ENCODE measurements around the gene ANGPT4. TPM values are rescaled to one million over a fixed set of nuclear protein-coding genes. Genes with fewer than 3 reads are reported as not detected.

The ANGPT4 gene
- total and polyA plus RNA-seq, 10 of the 15 experiments (the other 5 are each of a cell fraction or from before 2014, with no cell fraction given): 0.01 to 0.16 TPM; not detected in 8

GRCh38 chr20:875115-875514 is 41.0 kb downstream of the ANGPT4 start:
- WGBS (ENCODE audit: insufficient coverage, insufficient replicate concordance, low lambda C conversion rate, missing lambda C conversion rate): 41% methylated on average over 4 of the region's 4 CpGs
- no peaks in the 10 kb centered on the region for H4K20me1 ChIP-seq (ENCODE audit: control insufficient read depth, insufficient read depth)
- no TSS peak for BruUV-seq (replicated peaks)
- H3K9me3 ChIP-seq (replicated peaks; ENCODE audit: control insufficient read depth, insufficient read depth, low read length): no peaks in the 10 kb centered on the region
- ATAC-seq (no peak), FAIRE-seq (no peak), DNase-seq (ENCODE audit: low read depth, low spot score) (no peak)
- no peaks in the 10 kb centered on the region for H3K79me2 ChIP-seq (ENCODE audit: control insufficient read depth, insufficient read depth, low read length)
- no peak overlapping the region for H2AFZ ChIP-seq (ENCODE audit: control insufficient read depth, low read depth, low read length)
- no peak overlapping the region for H3K4me2 ChIP-seq (ENCODE audit: control insufficient read depth, insufficient read depth)
- no peak overlapping the region for H3K27ac ChIP-seq (ENCODE audit: control insufficient read depth, insufficient read depth)
- TF ChIP-seq MLLT1 (IDR thresholded peaks at IDR 0.05): no peak
- TF ChIP-seq NR2C2 (IDR thresholded peaks at IDR 0.05; ENCODE audit: borderline replicate concordance, control insufficient read depth, insufficient read length, low read depth): no peak
- H3K4me3 ChIP-seq: no peak overlapping the region
- in situ Hi-C loops (cut with MboI) (no loop called here), intact Hi-C loops (cut with micrococcal nuclease; ENCODE audit: unreplicated experiment) (no loop called here)
- no peak overlapping the region for H3K9ac ChIP-seq (ENCODE audit: control insufficient read depth, insufficient read depth, low read length)
- ChIA-PET CTCF (no interaction called here), POLR2A (no interaction called here), RAD21 (ENCODE audit: unreplicated experiment) (no interaction called here), SMC1A (ENCODE audit: uncharacterized antibody, unreplicated experiment) (interaction anchor here (1.0 kb wide), 1 partner anchor 42 kb away, joined by 4 read pairs; the partner anchor contains the start of gene FAM110A)
- H3K4me1 ChIP-seq (ENCODE audit: control insufficient read depth, insufficient read depth, low read length): 0 out of 2 replicates have a peak, but pooled peaks cover 4% of the 10 kb centered on the region
- H3K36me3 ChIP-seq (ENCODE audit: control insufficient read depth in 2 of 2, insufficient read depth in 2 of 2, low read length in 1 of 2): no peaks in the 10 kb centered on the region
- no peaks in the 10 kb centered on the region for H3K27me3 ChIP-seq (replicated peaks in 1 of 2; ENCODE audit: control insufficient read depth in 2 of 2, insufficient read depth in 2 of 2, low read length in 1 of 2)

- Histone ChIP-seq H4K20me1 (ENCODE audit: control insufficient read depth, insufficient read depth) (no peaks in the 10 kb centered on the region), H3K4me3 (no peak overlapping the region), H3K36me3 (ENCODE audit: control insufficient read depth in 2 of 2, insufficient read depth in 2 of 2, low read length in 1 of 2) (no peaks in the 10 kb centered on the region), H3K9me3 (replicated peaks; ENCODE audit: control insufficient read depth, insufficient read depth, low read length) (no peaks in the 10 kb centered on the region), H3K79me2 (ENCODE audit: control insufficient read depth, insufficient read depth, low read length) (no peaks in the 10 kb centered on the region), H3K27ac (ENCODE audit: control insufficient read depth, insufficient read depth) (no peak overlapping the region), H2AFZ (ENCODE audit: control insufficient read depth, low read depth, low read length) (no peak overlapping the region), H3K9ac (ENCODE audit: control insufficient read depth, insufficient read depth, low read length) (no peak overlapping the region), H3K4me1 (ENCODE audit: control insufficient read depth, insufficient read depth, low read length) (0 out of 2 replicates have a peak, but pooled peaks cover 4% of the 10 kb centered on the region), H3K4me2 (ENCODE audit: control insufficient read depth, insufficient read depth) (no peak overlapping the region), H3K27me3 (replicated peaks in 1 of 2; ENCODE audit: control insufficient read depth in 2 of 2, insufficient read depth in 2 of 2, low read length in 1 of 2) (peaks cover 0 to 1% of the 10 kb centered on the region in 2 experiments; a peak in 1 of 4 replicates)
- BruUV-seq (replicated peaks): no TSS peak
- WGBS (ENCODE audit: insufficient coverage, insufficient replicate concordance, low lambda C conversion rate, missing lambda C conversion rate): 27% methylated on average over 10 of the region's 10 CpGs
- RAD21 ChIA-PET (ENCODE audit: unreplicated experiment): no interaction called here
- ATAC-seq (peak; percentile 87), FAIRE-seq (no peak), DNase-seq (ENCODE audit: low read depth, low spot score) (no peak)
- POLR2A ChIA-PET: no interaction called here
- TF ChIP-seq, protein P1, sequence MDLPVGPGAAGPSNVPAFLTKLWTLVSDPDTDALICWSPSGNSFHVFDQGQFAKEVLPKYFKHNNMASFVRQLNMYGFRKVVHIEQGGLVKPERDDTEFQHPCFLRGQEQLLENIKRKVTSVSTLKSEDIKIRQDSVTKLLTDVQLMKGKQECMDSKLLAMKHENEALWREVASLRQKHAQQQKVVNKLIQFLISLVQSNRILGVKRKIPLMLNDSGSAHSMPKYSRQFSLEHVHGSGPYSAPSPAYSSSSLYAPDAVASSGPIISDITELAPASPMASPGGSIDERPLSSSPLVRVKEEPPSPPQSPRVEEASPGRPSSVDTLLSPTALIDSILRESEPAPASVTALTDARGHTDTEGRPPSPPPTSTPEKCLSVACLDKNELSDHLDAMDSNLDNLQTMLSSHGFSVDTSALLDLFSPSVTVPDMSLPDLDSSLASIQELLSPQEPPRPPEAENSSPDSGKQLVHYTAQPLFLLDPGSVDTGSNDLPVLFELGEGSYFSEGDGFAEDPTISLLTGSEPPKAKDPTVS (IDR thresholded peaks at IDR 0.05; ENCODE audit: low read depth, low read length): no peak
- TF ChIP-seq CHD4 (IDR thresholded peaks at IDR 0.05) (no peak), WRNIP1 (IDR thresholded peaks at IDR 0.05; ENCODE audit: borderline replicate concordance, low read depth, low read length) (no peak), EED (IDR thresholded peaks at IDR 0.05; ENCODE audit: low read depth) (0 out of 2 replicates have a peak, but pooled peaks have one; percentile 48), ZZZ3 (IDR thresholded peaks at IDR 0.05; ENCODE audit: control insufficient read depth, insufficient read length, low read depth) (no peak), ZNF622 (IDR thresholded peaks at IDR 0.05) (no peak), SMARCA5 (IDR thresholded peaks at IDR 0.05) (peak; percentile 75), PBX3 (IDR thresholded peaks at IDR 0.05; ENCODE audit: insufficient replicate concordance, low read depth, low read length) (no peak), SIN3A (IDR thresholded peaks at IDR 0.05; ENCODE audit: low read depth, low read length) (no peak), TCF12 (IDR thresholded peaks at IDR 0.05; ENCODE audit: low read depth, low read length) (0 out of 2 replicates have a peak, but pooled peaks have one; percentile 12), HDAC6 (IDR thresholded peaks at IDR 0.05; ENCODE audit: unreplicated experiment) (no peak)
- CTCF ChIA-PET: interaction anchor here (0.9 to 1.0 kb wide), 2 partner anchors 40 to 82 kb away, joined by 3 to 4 read pairs; partner anchors contain the start of gene FAM110A
- intact Hi-C loops (cut with micrococcal nuclease; ENCODE audit: unreplicated experiment) (no loop called here), in situ Hi-C loops (cut with MboI) (no loop called here)
- SMC1A ChIA-PET (ENCODE audit: uncharacterized antibody, unreplicated experiment): interaction anchor here (1.0 kb wide), 1 partner anchor 41 kb away, joined by 4 read pairs; the partner anchor contains the start of gene FAM110A
These were observed 42.1 kb downstream of the ANGPT4 start for GRCh38 chr20:873875-874607.
